NCI-H226 (cell line): Measurements from ENCODE around the gene ACTA2.
A peak's percentile ranks its signal among the peaks of the same experiment; 100 is the strongest.

ENCODE experiments used
- DNase-seq: peaks from one replicate; pipeline ENCODE4 v3.0.0-alpha.2; 2015

Gene ACTA2

DNA sequence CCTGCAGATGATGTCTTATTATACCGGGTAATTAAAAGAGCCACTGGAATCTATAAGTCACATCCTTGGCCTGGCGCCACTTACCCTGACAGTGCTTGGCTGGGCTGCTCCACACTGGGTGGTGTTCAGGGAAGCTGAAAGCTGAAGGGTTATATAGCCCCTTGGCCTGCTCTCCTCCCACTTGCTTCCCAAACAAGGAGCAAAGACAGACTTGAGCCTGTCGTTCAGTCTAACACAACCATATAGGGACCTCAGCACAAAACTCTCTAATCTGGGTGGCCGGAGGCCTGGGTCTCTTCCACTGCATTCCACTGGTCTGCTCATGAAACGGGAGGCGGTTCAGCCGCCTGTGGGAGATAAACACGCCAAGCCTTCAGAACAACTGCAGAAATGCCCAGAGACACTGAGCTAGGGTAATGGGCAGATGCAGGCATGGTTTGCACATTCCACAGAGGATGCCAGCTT lies at the start of gene ACTA2:
Gene ACTA2, minus strand, starts transcription at position 127 of the 465 bp plus-strand sequence. CDS start 3,843 bp downstream, outside the sequence.
- DNase-seq: no peak

DNA sequence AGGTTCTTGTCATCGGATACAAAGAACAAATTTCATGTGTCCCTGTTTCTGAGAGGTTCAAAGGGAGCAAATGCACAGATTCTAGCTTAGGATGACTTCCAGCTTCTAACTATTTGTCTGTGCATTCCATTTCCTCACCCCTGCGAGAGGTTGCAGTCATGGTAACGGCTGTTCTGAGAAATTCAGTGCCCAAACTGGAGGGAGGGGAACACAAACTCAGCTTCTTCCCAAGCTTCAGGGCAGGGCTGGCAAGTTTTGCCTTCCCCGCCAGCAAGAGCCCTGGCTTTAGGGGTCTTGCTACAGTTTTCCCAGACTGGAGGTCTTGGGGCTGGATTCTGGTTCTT lies 49.1 kb upstream of the ACTA2 start:
- DNase-seq: no peak

DNA sequence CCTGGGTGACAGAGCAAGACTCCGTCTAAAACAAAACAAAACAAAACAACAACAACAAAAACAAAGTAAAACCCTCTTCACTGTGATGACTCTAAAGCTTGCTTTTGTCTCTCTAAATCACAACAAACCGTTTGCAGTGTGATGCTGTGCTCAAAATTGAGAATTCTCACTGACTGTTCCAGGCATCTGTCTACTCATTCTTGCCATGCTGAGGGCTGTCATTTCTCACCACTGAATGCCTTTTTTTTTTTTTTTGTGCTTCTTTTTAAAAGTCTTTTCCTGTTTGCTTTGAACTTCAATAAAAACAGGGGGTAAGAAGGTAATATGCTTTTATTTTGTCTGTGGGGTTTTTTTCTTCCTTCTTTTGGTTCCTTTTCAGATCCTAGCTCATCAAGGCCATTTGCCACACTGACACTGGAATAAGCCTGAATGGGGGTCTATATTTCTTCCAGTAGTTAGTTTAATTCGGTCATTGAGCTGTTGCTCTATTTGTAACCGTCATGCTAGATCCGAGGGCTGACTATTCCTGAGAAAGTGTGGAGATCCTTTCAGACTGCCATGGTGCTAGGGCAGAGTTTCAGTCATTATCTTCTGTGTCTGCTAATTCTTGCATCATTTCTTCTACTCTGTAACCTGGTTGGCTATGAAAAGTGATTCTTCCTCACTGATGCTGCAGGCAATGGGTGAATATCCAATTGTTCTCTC lies 48.6 kb upstream of the ACTA2 start:
- no peak for DNase-seq

DNA sequence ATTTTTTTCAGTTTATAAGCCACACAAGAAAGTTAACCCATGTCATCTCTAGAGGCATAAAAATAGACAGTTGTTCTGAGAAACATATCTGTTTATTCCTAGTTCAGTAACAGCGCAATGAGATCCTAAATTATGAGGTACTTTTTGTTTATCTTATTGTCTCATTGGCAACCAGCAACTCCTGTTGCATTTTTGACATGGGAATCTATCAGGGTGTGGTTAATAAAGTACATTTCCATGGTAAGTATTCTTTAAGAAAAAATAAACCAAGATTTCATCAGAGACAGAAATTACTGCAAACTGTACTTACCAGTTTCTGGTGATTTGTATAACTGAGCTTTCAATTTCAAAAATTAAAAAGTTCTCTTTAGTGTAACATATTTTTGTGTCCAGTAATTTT lies 47.1 kb upstream of the ACTA2 start:
- peak; percentile 23 for DNase-seq

DNA sequence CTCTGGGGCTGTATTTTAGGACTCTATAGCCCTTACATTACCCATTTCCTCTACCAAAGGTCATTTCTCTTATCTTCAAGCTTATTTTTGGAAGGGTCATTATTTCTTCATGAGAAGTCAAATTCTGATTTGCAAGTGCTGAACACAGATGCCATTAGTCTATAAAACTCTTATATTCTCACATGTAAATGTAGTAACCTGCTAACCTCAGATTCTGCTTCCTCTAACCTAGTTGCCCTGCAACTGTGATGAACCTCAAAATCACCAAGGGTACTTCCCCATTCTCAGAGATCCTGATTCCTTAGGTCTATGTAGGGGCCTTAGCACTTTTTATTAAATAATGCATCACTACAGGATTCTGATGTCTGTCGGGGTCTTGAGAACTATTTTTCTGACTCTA lies 44.4 kb upstream of the ACTA2 start:
- no peak for DNase-seq

DNA sequence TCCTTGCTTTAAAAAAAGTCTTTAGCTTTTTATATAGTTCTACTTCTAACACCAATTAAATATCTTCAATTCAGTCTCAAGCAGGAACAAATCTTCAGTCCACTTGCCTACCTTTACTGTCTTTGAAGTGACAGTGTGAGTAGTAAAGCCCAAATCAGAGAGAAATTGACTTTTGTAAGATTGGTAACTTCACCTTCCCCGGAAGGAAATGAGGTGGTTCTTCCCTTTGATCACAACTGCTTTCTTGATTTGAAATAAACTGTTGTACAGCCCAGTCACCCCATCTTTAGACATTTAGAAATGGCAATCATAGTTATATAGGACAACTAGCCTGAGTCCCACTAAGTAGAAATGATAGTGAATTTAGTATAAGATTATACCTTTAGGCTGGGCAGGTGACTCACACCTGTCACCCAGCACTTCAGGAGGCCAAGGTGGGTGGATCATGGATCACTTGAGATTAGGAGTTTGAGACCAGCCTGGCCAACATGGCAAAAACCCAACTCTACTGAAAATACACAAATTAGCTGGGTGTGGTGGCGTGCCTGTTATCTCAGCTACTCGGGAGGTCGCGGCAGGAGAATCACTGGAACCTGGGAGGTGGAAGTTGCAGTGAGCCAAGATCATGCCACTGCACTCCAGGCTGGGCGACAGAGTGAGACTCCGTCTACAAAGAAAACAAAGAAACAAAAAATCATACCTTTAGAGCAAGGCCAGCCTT lies 42.7 kb upstream of the ACTA2 start:
- no peak for DNase-seq

DNA sequence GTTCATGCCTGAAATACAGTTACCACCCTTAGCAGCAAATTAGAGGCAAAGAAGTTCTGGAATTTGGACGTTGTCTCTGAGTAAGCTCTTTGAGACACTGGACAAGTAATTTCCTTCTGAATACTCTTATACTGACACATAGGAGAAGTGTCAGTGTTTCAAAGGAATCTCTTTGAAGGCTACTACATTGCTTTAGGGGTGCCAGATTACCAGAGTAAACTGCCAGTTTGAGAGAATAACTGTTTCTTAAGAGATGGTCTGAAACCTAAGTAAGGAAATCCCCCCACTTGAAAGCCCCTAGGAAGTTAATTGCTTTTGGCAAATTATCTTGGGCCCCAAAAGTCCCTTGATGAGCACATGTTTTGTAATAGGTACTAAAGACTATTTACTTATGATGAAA lies 41.4 kb upstream of the ACTA2 start:
- peak; percentile 51 for DNase-seq

DNA sequence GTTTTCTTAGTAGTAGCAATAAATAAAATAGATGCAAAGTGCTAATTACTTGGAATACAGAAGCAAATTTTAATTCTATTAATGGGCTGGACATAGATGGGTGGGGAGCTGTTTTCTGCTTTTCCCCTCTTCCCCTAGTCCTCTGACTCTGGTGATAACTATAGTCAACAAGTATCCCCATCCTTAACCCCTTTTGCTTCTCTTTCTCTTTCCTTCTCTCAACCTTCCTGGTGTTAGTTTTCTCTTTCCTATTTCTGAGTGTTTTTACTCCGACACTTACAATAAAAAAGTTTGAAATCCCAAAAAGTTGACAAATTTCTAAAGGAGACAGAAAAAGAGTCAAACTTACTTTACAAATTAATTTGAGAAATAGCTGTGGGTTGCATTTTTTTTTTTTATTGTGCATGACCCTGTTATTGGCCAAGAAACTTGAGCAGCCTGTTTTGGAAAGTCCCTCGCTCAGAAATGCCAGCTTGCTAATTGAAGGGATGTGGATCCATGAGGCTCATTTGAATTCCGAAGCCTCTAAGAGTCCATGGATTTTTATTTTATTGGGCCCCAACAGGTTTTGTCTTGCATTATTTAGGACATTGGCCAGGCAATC lies 40.5 kb upstream of the ACTA2 start:
- DNase-seq: no peak

DNA sequence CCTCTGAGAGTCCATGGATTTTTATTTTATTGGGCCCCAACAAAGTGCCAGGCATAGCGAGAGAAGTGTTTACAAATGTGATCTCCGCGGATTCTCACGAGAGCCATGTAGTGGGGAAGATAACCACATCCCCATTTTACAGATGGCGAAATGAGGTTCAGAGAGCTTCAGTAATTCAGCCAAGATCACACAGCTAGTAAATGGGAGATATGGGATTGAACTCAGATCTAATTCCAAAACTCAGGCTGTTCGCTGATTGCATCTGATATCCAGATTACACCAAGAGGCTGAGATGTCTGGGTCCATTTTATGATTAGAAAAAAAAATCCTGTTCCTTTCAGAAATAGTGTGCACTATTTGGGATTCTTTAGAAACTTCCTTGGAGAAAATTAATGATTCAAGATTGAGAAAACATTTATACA lies 39.3 kb upstream of the ACTA2 start:
- no peak for DNase-seq

DNA sequence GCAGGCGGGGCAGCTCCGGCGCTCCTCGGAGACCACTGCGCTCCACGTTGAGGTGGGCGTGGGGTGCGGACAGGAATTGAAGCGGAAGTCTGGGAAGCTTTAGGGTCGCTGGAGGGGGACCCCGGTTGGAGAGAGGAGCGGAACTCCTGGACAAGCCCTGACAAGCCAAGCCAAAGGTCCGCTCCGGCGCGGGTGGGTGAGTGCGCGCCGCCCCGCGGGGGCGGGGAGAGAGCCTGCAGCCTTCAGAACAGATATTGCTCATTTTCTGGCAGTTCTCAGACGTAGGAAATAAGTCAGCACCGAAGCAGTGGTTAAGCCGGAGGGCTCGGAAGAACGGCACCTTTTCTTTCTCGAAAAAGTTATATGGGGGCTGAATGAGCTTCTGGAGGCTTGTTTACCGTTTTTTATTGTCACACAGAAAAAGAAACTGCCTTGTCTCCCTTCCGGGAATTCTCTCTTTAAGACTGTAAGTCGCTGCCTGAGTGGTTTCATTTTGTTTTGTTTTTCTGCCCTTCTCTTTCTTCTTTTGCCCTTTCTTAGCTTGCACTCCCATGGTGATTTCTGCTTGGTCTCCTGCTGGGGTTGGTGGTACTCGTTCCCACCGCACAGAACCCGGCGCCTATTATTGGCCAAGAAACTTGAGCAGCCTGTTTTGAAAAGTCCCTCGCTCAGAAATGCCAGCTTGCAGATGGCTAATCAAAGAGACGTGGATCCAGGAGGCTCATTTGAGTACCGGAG lies 38.8 kb upstream of the ACTA2 start:
- peak; percentile 53 for DNase-seq

DNA sequence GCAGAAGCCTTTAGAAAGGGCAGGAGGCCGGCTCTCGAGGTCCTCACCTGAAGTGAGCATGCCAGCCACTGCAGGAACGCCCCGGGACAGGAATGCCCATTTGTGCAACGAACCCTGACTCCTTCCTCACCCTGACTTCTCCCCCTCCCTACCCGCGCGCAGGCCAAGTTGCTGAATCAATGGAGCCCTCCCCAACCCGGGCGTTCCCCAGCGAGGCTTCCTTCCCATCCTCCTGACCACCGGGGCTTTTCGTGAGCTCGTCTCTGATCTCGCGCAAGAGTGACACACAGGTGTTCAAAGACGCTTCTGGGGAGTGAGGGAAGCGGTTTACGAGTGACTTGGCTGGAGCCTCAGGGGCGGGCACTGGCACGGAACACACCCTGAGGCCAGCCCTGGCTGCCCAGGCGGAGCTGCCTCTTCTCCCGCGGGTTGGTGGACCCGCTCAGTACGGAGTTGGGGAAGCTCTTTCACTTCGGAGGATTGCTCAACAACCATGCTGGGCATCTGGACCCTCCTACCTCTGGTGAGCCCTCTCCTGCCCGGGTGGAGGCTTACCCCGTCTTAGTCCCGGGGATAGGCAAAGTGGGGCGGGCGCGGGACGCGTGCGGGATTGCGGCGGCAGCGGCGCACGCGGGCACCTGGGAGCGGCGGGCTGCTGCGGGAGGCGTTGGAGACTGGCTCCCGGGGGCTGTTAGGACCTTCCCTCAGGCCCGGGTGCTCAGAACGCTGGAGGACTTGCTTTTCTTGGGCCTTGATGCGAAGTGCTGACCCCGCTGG lies 38.0 kb upstream of the ACTA2 start, which contains the start of gene FAS:
Gene FAS, plus strand, starts transcription at position 415 of the 777 bp plus-strand sequence. Its CDS starts 79 bp downstream, at position 494.
- DNase-seq: peak; percentile 92

DNA sequence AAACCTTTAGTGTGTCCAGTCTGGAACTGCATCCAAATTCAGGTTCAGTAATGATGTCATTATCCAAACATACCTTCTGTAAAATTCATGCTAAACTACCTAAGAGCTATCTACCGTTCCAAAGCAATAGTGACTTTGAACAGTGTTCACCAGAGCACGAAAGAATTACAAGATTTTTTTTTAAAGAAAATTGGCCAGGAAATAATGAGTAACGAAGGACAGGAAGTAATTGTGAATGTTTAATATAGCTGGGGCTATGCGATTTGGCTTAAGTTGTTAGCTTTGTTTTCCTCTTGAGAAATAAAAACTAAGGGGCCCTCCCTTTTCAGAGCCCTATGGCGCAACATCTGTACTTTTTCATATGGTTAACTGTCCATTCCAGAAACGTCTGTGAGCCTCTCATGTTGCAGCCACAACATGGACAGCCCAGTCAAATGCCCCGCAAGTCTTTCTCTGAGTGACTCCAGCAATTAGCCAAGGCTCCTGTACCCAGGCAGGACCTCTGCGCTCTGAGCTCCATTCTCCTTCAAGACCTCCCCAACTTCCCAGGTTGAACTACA lies 37.3 kb upstream of the ACTA2 start:
- DNase-seq: peak; percentile 62

DNA sequence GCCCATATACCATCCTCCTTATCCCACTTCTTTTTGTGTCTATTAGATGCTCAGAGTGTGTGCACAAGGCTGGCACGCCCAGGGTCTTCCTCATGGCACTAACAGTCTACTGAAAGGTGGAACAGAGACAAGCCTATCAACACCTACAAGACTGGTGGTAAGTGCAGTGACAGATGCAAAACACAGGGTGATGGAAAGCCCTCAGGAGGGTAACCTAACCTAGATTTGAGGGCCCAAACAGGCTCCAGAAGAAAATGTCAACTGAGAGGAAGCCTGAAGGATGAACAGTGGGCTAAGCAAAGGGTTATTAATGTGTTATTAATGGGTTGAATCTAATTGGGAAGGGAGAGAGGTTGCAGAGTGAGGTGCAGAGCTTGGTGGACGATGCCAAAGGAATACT lies 36.9 kb upstream of the ACTA2 start:
- DNase-seq: no peak

DNA sequence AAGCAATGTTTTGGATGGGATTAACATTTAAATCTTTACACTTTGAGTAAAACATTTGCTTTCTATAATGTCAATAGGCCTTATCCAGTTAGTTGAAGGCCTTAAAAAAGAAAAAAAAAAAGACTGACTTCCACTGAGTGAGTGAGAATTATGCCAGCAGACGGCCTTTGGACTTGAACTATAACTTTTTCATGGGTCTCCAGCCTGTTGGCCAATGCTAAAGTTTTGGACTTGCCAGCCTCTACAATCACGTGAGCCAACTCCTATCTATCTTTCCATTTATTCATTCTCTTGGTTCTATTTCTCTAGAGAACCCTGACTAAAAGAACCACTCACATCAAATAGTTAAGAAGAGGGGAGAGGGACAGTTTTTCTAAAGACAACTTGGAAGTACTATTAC lies 35.3 kb upstream of the ACTA2 start:
- no peak for DNase-seq

DNA sequence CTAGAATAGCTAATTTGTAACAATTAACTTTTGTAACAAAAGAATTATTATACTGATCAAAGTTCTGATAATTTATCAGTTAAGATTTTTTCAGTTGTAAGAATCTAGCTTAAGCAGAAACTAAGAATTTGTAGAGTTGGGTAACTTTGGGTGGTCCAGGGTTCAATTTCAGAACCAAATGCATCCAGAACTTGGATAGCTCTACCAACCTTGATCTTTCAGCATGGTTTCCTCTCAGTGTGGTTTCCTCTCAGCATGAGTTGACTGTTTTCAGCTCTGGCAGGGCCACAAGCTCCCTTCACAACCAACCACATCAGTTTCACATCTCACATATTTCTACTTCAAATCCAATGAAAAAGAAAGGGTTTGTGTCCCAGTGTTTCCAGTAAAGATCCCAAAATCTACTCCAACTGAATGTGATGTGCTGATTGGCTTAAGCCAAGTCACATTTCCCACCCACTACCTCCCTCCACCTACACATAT lies 34.7 kb upstream of the ACTA2 start:
- DNase-seq: no peak

DNA sequence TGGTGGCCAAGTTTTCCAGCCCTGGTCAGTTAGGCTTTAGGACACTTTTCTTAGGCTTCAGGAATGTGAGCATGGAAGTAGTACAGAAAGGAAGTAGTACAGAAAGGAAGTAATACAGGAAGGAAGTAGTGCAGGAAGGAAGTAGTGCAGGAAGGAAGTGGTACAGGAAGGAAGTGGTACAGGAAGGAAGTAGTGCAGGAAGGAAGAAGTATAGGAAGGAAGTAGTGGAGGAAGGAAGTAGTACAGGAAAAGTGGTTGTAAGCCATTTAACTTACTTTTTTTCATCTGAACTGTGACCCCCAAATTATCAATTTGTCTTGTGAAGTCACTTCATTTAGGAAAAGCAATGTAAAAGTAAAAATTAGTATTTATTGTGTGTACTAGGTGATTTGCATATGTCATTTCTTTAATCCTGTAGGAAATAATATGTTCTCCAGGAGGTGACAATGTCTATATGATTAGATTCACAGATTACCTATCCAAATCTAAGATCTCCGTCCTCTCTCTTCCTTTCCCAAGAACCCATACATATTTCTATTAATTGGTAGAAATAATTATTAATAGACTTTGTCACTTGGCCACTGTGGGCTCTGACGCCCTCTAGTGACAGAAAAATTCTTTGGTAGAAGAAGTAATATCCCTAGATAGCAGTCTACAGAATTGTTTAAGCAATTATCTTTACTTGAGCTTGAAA lies 34.1 kb upstream of the ACTA2 start:
- DNase-seq: no peak

DNA sequence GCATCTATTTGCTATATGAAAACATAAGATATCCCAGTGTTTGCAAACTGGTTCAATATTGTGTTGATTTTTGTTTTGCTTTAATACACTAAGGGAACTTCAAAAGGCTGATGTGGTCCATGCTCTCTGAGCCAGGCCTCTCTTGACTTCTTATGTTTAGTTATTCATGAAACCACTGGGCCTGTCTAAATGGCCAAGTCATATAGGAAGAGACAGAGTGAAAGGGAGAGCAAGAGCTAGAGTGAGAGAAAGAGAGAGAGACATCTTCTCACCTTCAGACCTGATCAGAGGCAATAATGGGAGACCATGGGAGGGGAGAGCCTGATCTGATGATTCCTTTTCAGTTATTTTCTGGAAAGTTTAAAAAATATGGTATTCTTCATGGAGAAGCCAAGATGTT lies 32.0 kb upstream of the ACTA2 start:
- no peak for DNase-seq

DNA sequence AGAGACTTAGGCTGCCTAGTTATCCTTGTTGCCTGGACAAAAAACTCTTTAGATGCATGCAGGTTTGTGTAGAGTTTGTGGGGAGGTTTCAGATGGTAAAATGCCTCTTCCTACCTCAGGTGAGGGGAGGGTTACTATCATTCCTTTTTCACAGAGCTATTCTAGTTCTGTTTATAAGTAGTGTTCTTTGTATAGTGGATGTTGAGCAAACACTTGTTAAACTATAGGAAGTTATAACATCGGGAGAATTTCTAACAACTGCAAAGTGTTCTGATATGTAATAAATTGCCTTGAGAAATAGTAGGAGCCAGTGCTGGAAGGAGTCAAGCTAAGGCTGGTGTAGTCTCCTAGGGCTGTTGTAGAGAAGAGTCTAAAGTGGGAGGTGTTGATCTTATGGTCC lies 31.4 kb upstream of the ACTA2 start:
- no peak for DNase-seq

DNA sequence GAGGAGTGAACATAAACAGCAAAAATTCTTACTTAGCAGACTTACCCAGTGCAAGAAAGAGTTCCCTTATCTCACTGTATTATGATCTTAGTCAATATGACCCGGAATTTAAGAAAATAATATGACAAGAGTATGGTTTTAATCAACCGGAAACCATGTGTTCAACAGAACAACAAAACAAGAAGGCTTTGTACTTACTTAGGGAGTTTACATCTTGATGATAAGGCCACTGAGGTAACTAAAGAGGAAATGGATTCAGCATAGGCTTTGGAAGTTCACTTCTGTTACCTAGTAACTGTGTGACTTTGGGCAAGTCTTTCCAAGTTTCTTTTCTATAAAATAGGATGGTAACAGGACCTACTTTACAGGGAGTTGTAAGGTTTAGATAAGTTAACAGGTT lies 30.6 kb upstream of the ACTA2 start:
- DNase-seq: no peak

DNA sequence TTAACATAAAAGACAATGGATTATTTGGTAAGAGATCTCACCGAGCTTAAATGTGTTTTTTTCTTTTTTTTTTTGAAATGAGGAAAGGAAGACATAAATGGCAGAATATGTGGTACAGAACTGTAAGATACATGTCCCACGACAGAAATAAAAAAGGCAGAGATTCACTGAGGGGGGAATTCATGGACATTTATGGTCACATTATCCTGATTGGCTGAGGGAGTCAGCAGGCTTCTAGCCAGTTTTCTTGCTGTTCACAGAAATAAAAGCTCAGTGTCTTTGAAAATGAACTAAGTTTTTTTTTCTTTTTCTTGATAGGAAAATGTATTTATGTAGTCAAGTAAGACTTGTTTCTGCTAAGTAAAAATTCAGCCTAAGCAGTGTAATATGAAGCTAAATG lies 29.8 kb upstream of the ACTA2 start:
- DNase-seq: no peak

DNA sequence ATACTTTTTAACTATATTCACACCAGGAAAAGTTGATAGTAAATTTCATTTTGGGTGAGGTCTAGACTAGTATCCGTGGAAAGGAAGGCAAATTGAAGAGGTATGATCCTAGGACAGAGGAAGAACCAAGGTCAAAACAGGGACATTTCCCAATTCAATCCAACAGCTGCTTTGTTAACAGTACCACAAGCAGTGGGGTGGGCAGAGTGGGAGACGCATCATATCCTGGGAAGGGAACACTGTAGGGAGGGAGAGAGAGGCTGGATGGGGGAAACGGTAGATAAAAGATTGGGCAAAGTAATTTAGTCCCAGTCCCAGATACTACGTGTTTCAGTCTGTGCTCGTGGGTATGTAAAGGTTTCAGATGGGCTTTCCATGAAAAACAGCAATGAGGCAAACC lies 28.9 kb upstream of the ACTA2 start:
- DNase-seq: no peak
